Muscle of leg (tissue), 11 donors: ENCODE data around the gene CRADD. TPM values are rescaled to one million over a fixed set of nuclear protein-coding genes. Genes with fewer than 3 reads are reported as not detected.

Experiments used
- DNase-seq: peaks from one replicate; pipeline ENCODE4 v3.0.0; 2013
- H3K27ac ChIP-seq: one replicate; pipeline ENCODE4 v1.5.1; 2013; ENCODE audit warnings: mild to moderate bottlenecking, low read length, control low read depth
- H3K27me3 ChIP-seq: one replicate; pipeline ENCODE4 v1.6.1; 2013; ENCODE audit warnings: low read length; ENCODE audit not compliant: control insufficient read depth, insufficient read depth
- H3K36me3 ChIP-seq: one replicate; pipeline ENCODE4 v1.6.1; 2013; ENCODE audit warnings: low read length; ENCODE audit not compliant: control insufficient read depth, insufficient read depth
- H3K4me1 ChIP-seq: one replicate; pipeline ENCODE4 v1.6.1; 2013; ENCODE audit warnings: low read length; ENCODE audit not compliant: control insufficient read depth, insufficient read depth
- H3K4me3 ChIP-seq: one replicate; pipeline ENCODE4 v1.5.1; 2013; ENCODE audit warnings: low read length, control low read depth
- H3K9me3 ChIP-seq: replicated peaks from 2 replicates; pipeline ENCODE4 v1.6.1; 2013; ENCODE audit warnings: low read depth, low read length; ENCODE audit not compliant: control insufficient read depth
- WGBS: methylation state at CpG from one replicate; pipeline ENCODE4 v1.1.5; 2013; ENCODE audit warnings: missing lambda C conversion rate; ENCODE audit not compliant: insufficient coverage; 5-methylcytosine and 5-hydroxymethylcytosine counted together
- polyA plus RNA-seq, 8 donors: library from polyadenylated mRNA; unstranded; fragments of 120-200 nt; gene quantifications; one replicate each; pipeline versions ENCODE4 v1.2.1 to v1.2.3, GENCODE V29; 2013; ENCODE audit warnings: inconsistent platforms in 1 of 8, low replicate concordance in 1 of 8; ENCODE audit not compliant: insufficient read length in 8 of 8, insufficient read depth in 1 of 8
- total RNA-seq: library from RNA; stranded (reverse); fragments of 120-200 nt; gene quantifications from one replicate; pipeline ENCODE4 v1.2.4, GENCODE V29; 2013

The CRADD gene
- total and polyA plus RNA-seq, 9 donors = 9.1 to 15.2 (median 12.9) TPM

- H3K4me1 ChIP-seq = peaks cover 23% of the 10 kb centered on the region
- H3K27ac ChIP-seq = peak overlapping the region; percentile 81
- H3K9me3 ChIP-seq = no peaks in the 10 kb centered on the region
- WGBS = 45% methylated on average over 8 of the region's 14 CpGs
- H3K4me3 ChIP-seq = no peak overlapping the region
- peak; percentile 86 for DNase-seq
- H3K27me3 ChIP-seq = no peaks in the 10 kb centered on the region
- H3K36me3 ChIP-seq = no peaks in the 10 kb centered on the region
Measured at GRCh38 chr12:93813972-93814821, 137.0 kb downstream of the CRADD start.

DNA sequence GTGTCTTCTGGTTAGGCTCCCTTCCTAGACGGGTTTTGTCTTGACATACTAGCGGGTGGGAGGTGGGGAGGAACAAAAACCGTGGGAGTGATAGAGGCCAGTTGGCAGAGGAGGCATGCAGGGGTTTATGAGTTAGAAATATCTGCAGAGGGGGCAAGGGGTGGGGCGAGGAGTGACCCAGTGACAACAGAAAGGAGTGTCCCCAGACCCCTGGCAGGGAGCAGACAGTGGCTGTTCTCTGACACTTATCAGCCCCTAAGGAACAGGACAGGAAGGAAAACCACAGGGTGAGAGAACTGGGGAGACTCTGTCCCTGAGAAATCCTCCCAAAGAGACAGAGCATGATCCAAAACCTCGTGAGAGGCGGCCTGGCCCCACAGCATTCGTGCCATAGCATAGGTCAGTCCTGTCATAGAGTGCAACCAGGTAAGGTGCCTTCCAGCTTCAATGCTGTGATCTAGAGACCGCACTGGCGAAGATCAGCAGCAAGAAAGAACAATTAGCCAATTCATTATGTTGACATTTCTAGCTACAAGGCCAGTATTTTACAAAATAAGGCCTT lies 141.4 kb downstream of the CRADD start:
- no peaks in the 10 kb centered on the region for H3K27me3 ChIP-seq
- DNase-seq = no peak
- no peaks in the 10 kb centered on the region for H3K36me3 ChIP-seq
- no peak overlapping the region for H3K27ac ChIP-seq
- no peaks in the 10 kb centered on the region for H3K9me3 ChIP-seq
- H3K4me1 ChIP-seq = peaks cover 19% of the 10 kb centered on the region
- WGBS = 79% methylated on average over 4 of the region's 9 CpGs
- H3K4me3 ChIP-seq = no peak overlapping the region

DNA sequence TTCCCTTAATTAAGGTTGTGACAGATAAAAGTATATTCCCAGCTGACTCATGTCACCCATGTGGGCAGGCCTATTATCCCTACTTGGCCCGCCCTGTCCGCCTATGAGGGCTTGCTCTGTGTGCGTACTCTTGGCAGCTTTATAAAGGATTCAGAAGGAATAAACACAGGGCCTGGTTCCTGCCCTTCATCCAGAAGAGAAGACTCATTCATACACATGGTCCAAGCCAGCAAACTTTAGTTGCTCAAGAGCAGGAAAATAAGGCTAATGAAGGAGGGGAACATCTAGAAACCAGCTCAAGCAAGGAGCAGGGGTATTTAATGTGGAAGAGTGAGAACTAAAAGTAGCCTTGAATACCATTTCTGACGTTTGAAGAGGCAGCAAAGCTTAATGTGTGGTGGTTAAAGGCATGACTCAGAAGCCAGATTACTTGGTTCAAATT lies 141.9 kb downstream of the CRADD start:
- no peak for DNase-seq
- H3K36me3 ChIP-seq = no peaks in the 10 kb centered on the region
- H3K27ac ChIP-seq = no peak overlapping the region
- H3K4me3 ChIP-seq = no peak overlapping the region
- H3K9me3 ChIP-seq = no peaks in the 10 kb centered on the region
- peaks cover 17% of the 10 kb centered on the region for H3K4me1 ChIP-seq
- WGBS = 60% methylated on average over 1 of the region's 4 CpGs
- no peaks in the 10 kb centered on the region for H3K27me3 ChIP-seq

GRCh38 chr12:93823616-93824391 lies 146.6 kb downstream of the CRADD start:
- no peaks in the 10 kb centered on the region for H3K9me3 ChIP-seq
- no peak for DNase-seq
- no peak overlapping the region for H3K4me3 ChIP-seq
- H3K27ac ChIP-seq = no peak overlapping the region
- no peaks in the 10 kb centered on the region for H3K27me3 ChIP-seq
- no peaks in the 10 kb centered on the region for H3K36me3 ChIP-seq
- peaks cover 23% of the 10 kb centered on the region for H3K4me1 ChIP-seq
- WGBS = 69% methylated on average over 2 of the region's 8 CpGs

GRCh38 chr12:93824514-93825500 lies 147.6 kb downstream of the CRADD start:
- Histone ChIP-seq H3K36me3 (no peaks in the 10 kb centered on the region), H3K4me3 (no peak overlapping the region), H3K27ac (peak overlapping the region; percentile 52), H3K4me1 (peaks cover 29% of the 10 kb centered on the region), H3K27me3 (no peaks in the 10 kb centered on the region), H3K9me3 (no peaks in the 10 kb centered on the region)
- no peak for DNase-seq
- 76% methylated on average over 3 of the region's 11 CpGs for WGBS

DNA sequence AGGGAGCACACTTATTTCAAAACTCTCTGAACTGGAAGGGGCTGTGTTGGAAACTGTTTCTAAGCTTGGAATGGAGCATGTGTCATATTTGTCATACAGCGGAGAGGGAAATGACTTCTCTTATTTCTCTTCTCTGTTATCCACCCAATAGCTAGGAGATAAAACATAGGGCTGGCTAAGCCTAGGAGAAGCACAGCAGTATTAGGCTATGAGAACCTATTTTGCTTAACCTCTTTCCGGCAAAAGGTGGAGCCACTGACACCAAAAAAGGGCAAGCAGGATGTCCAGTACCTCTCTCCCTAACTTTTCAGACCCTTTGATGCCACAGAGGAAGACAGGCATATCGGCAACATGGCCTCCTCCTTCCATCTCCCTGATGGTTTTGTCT lies 148.3 kb downstream of the CRADD start:
- Histone ChIP-seq H3K9me3 (no peaks in the 10 kb centered on the region), H3K27me3 (no peaks in the 10 kb centered on the region), H3K4me1 (peaks cover 31% of the 10 kb centered on the region), H3K36me3 (no peaks in the 10 kb centered on the region), H3K4me3 (no peak overlapping the region), H3K27ac (peak overlapping the region; percentile 52)
- WGBS = 50% methylated on average over 1 of the region's 3 CpGs
- DNase-seq = peak; percentile 64

- H3K27me3 ChIP-seq = no peaks in the 10 kb centered on the region
- no peak overlapping the region for H3K4me3 ChIP-seq
- peak; percentile 97 for DNase-seq
- peaks cover 31% of the 10 kb centered on the region for H3K4me1 ChIP-seq
- no CpG with 5 or more reads among the region's 6 CpGs for WGBS
- H3K36me3 ChIP-seq = no peaks in the 10 kb centered on the region
- peak overlapping the region; percentile 61 for H3K27ac ChIP-seq
- H3K9me3 ChIP-seq = no peaks in the 10 kb centered on the region
Measured at GRCh38 chr12:93825931-93826555, 148.9 kb downstream of the CRADD start.

DNA sequence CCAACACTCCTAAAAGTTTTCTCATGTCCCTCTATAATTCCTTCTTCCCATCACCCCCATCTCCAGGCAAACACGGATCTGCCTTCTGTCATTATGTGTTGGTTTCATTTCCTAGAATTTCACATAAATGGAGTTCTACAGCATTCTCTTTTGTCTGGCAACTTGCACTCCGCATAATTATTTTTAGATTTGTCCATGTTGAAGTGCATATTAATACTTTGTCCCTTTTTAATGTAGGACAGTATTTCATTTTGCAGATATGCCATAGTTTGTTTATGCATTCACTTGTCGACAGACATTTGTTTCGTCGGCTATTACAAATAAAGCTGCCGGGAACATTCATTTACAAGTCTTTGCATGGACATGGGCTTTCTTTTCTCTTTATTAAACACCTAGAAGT lies 150.0 kb downstream of the CRADD start:
- H3K9me3 ChIP-seq = no peaks in the 10 kb centered on the region
- H3K36me3 ChIP-seq = no peaks in the 10 kb centered on the region
- H3K27ac ChIP-seq = no peak overlapping the region
- no peak overlapping the region for H3K4me3 ChIP-seq
- no CpG with 5 or more reads among the region's 6 CpGs for WGBS
- H3K27me3 ChIP-seq = no peaks in the 10 kb centered on the region
- H3K4me1 ChIP-seq = peaks cover 36% of the 10 kb centered on the region
- no peak for DNase-seq

GRCh38 chr12:93827669-93828068 lies 150.5 kb downstream of the CRADD start:
- Histone ChIP-seq H3K36me3 (no peaks in the 10 kb centered on the region), H3K4me3 (no peak overlapping the region), H3K4me1 (peaks cover 36% of the 10 kb centered on the region), H3K27ac (no peak overlapping the region), H3K9me3 (no peaks in the 10 kb centered on the region), H3K27me3 (no peaks in the 10 kb centered on the region)
- no peak for DNase-seq
- whole genome bisulfite sequencing = no CpG with 5 or more reads among the region's 2 CpGs
